ENCODE data around the gene ENOX1. TPM values are rescaled to one million over a fixed set of nuclear protein-coding genes. Genes with fewer than 3 reads are reported as not detected.

ENOX1 gene
- total and polyA plus RNA-seq, 2 of the 8 experiments (the other 6 are each of a cell fraction or from before 2014, with no cell fraction given): 0.23 to 0.37 TPM

GRCh38 chr13:43831088-43831487 lies 44.3 kb upstream of the ENOX1 start (continued):
- TF ChIP-seq CHD7 (IDR thresholded peaks at IDR 0.05; ENCODE audit: insufficient replicate concordance, low read length) (no peak), GABPA (IDR thresholded peaks at IDR 0.05; ENCODE audit: borderline replicate concordance, insufficient read depth, low read length) (no peak)
- TF ChIP-seq, protein P1, sequence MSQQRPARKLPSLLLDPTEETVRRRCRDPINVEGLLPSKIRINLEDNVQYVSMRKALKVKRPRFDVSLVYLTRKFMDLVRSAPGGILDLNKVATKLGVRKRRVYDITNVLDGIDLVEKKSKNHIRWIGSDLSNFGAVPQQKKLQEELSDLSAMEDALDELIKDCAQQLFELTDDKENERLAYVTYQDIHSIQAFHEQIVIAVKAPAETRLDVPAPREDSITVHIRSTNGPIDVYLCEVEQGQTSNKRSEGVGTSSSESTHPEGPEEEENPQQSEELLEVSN (IDR thresholded peaks at IDR 0.05): no peak

Data from H1 (cell line).